Upper lobe of right lung (tissue), 1 donor: ENCODE measurements around the gene DRICH1. TPM values are rescaled to one million over a fixed set of nuclear protein-coding genes. Genes with fewer than 3 reads are reported as not detected.
A peak's percentile ranks its signal among the peaks of the same experiment; 100 is the strongest.
"Not testable (repeated sequence)": the region's sequence is repeated elsewhere in the genome, so short reads cannot be mapped to it uniquely, and the experiment has no call there.

ENCODE experiments used
- ATAC-seq: fragments of 200-7000 bp; cut with Tn5 transposase; one replicate; pipeline ENCODE4 v1.9.1; 2020; ENCODE audit warnings: mild to moderate bottlenecking, moderate library complexity
- DNase-seq: peaks from one replicate; pipeline ENCODE4 v3.0.0-alpha.2; 2020
- H3K27ac ChIP-seq: fragments of 200-600 bp; one replicate; pipeline ENCODE4 v1.8.0; 2022
- H3K27me3 ChIP-seq: fragments of 200-600 bp; one replicate; pipeline ENCODE4 v1.8.0; 2022; ENCODE audit warnings: mild to moderate bottlenecking
- H3K36me3 ChIP-seq: fragments of 200-600 bp; one replicate; pipeline ENCODE4 v1.8.0; 2022
- H3K4me1 ChIP-seq: fragments of 200-600 bp; one replicate; pipeline ENCODE4 v1.8.0; 2022
- H3K4me3 ChIP-seq: fragments of 200-600 bp; one replicate; pipeline ENCODE4 v1.8.0; 2022; ENCODE audit warnings: mild to moderate bottlenecking
- H3K9me3 ChIP-seq: fragments of 200-600 bp; one replicate; pipeline ENCODE4 v1.8.0; 2022
- CTCF ChIP-seq: fragments of 200-600 bp; IDR thresholded peaks from one replicate; pipeline ENCODE4 v1.8.0; 2022; ENCODE audit warnings: antibody characterized with exemption
- intact Hi-C: fragments of 100-400 bp; cut with DNase I; formaldehyde crosslinking; loops from one replicate; pipeline ENCODE4 v1.11.0; 2022
- total RNA-seq: library from RNA; stranded (reverse); fragmentation: NEBNext Ultra II Directional; extraction: Animal tissue kit (Norgen Biotek cat#: 25700); gene quantifications from one replicate; pipeline ENCODE4 v1.2.1, GENCODE V29; 2021
- donor health status: DM: no; HTN: yes; CAD: no; lungs with severe emphysema.

Gene DRICH1
- total RNA-seq, 1 donor from 2014 or later: 0.96 TPM

DNA sequence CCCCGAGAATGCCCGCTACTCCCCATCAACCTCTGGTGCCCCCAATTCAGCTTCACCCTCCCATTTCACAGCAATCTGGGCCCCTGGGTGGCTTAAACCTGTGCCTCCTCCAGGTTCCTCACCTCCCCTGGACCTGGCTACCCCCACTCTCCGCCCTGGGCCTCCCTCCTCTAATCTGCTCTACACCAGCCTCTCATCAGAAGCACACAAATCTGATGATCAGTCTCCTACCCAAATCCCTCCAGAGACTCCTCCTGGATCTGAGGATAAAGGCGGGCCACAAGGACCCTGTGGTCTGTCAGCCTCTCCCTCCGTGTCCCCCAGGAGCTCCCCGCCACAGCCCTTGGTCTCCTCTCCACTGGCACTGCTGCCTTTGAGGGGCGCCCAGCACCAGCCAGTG is 28.9 kb downstream of the DRICH1 start:
- intact Hi-C loops: no loop called here
- no peaks in the 10 kb centered on the region for H3K4me1 ChIP-seq
- DNase-seq: no peak
- ATAC-seq: no peak
- no peak overlapping the region for H3K27ac ChIP-seq
- H3K36me3 ChIP-seq: no peaks in the 10 kb centered on the region
- no peaks in the 10 kb centered on the region for H3K27me3 ChIP-seq
- H3K9me3 ChIP-seq: no peaks in the 10 kb centered on the region
- no peak for TF ChIP-seq CTCF
- no peak overlapping the region for H3K4me3 ChIP-seq

GRCh38 chr22:23598805-23599518 is 33.2 kb downstream of the DRICH1 start:
- Histone ChIP-seq H3K4me3 (no peak overlapping the region), H3K9me3 (no peaks in the 10 kb centered on the region), H3K27ac (no peak overlapping the region), H3K27me3 (no peaks in the 10 kb centered on the region), H3K36me3 (no peaks in the 10 kb centered on the region), H3K4me1 (no peaks in the 10 kb centered on the region)
- TF ChIP-seq CTCF: no peak
- ATAC-seq (no peak), DNase-seq (no peak)
- intact Hi-C loops: no loop called here

DNA sequence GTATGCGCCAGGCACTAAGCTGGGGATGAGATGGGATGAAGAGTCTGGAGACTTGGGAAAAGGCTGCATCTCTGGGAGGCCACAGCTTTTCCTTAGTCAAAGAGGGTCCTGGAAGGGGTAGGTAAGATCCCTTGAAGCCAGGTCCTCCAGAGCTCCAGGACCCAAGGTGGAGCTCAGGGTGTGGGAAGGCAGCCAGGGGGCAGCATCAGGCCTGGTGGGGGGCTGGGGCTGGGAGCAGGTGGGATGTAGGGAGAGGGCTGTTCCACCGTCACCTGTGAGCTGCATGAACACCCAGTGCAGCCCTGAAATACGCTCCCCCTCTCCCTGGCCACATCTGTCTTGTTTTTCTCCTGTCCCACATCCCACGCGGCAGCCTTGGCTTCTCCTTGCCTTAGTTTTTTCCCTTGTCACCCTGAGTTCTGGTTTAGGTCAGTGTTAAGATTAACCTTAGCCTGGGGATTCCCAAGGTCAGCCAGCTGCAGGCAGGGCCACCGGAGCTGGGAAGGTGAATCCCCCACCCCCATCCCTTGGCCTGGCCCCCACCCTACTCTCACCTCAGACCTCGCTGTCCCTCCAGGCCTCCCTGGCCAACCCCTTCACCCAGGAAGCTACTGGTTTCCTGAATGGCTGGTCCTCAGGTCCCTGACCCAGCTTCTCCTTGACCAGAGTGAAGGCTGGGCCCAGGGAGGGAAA is 34.4 kb downstream of the DRICH1 start:
- H3K36me3 ChIP-seq, H3K9me3 ChIP-seq, H3K27me3 ChIP-seq, DNase-seq, H3K4me1 ChIP-seq, H3K27ac ChIP-seq, intact Hi-C loops, H3K4me3 ChIP-seq: not testable (repeated sequence)
- peak; percentile 38 for ATAC-seq

DNA sequence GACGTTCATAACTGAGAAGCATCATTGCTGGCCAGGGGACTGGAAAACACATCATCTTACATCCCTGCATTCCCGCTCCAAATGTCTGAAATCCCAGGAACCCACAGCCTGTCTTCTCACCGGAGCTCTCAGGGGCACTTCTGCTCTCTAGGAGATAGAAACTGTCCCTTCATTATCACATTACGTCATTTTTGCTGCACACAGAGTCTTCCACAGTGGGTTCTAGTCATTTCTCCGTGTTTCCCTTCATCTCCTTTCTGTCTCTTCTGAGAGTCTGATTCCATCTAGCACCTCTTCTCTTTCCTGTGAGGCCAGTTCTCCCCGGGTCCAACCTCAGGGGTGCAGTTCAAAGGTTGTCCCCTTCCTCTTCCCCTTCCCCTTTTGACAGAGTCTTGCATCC is 36.2 kb downstream of the DRICH1 start:
- H3K4me1 ChIP-seq, intact Hi-C loops, H3K9me3 ChIP-seq, ATAC-seq, H3K27ac ChIP-seq, DNase-seq, H3K4me3 ChIP-seq, H3K36me3 ChIP-seq, H3K27me3 ChIP-seq: not testable (repeated sequence)

DNA sequence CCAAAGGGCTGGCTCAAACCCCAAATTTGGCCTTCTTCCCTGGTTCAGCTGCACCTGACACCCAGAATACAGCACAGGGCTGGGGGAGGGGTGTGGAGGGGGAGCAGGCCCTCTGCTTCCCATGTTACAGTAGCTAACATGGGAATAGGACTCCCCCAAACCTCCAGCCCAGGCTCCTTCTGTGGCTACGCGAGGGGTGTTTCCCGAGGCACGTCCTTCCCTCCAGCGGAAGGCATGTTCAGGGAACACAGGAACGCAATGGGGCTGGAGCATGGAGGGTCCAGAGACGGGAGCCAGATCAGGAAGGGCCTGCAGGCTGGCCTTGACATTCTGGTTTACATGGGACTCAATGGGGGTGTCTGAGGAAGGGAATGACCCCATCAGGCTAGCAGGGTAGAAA is 40.3 kb downstream of the DRICH1 start:
- TF ChIP-seq CTCF: no peak
- Histone ChIP-seq H3K27ac (no peak overlapping the region), H3K27me3 (no peaks in the 10 kb centered on the region), H3K36me3 (no peaks in the 10 kb centered on the region), H3K4me3 (no peak overlapping the region), H3K4me1 (no peaks in the 10 kb centered on the region), H3K9me3 (no peaks in the 10 kb centered on the region)
- ATAC-seq: no peak
- intact Hi-C loops: no loop called here
- no peak for DNase-seq

DNA sequence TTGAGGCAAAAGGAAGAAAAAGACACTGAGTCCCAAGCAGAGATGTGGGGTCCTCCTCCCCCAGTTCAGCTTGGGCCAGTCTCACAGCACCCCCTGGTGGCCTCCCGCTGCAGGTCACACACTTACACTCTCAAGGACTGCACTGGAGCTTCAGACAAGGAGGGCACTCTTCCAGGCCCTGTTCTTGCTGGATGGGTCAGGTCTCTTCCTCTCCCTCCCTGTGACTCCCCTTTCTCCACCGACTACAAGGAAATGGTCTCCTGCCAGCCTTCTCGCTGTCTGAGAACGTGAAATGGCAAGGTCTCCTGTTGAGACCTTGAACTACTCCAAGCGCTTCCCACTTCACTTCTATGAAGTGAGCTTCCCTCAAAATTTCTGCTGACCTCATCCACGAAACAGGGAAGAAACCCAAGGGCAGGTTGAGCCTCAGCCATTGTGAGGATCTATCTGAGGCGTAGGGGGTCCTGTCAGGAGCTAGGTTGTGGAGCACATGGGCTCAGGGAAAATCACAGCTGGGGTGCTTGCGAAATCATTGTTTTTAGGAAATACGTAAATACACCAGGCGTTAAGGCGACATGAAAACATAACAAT is 40.8 kb downstream of the DRICH1 start:
- peak; percentile 90 for ATAC-seq
- intact Hi-C loops: no loop called here
- H3K27ac ChIP-seq: no peak overlapping the region
- H3K4me1 ChIP-seq: no peaks in the 10 kb centered on the region
- peak; percentile 84 for TF ChIP-seq CTCF
- peak; percentile 78 for DNase-seq
- H3K27me3 ChIP-seq: no peaks in the 10 kb centered on the region
- H3K9me3 ChIP-seq: no peaks in the 10 kb centered on the region
- no peak overlapping the region for H3K4me3 ChIP-seq
- H3K36me3 ChIP-seq: no peaks in the 10 kb centered on the region
